Glutamatergic neuron (in vitro differentiated cells): ENCODE results near the gene ALDH4A1. TPM values are rescaled to one million over a fixed set of nuclear protein-coding genes. Genes with fewer than 3 reads are reported as not detected.

Experiments
- DNase-seq: peaks from one replicate; pipeline ENCODE4 v3.0.0; 2022
- H3K27ac Mint-ChIP-seq: one replicate; pipeline ENCODE4 v1.8.0; 2020; ENCODE audit warnings: mild to moderate bottlenecking, mixed read lengths, inconsistent platforms; ENCODE audit not compliant: unreplicated experiment
- H3K27me3 Mint-ChIP-seq: one replicate; pipeline ENCODE4 v1.8.0; 2020; ENCODE audit warnings: mild to moderate bottlenecking, moderate library complexity, mixed read lengths, inconsistent platforms; ENCODE audit not compliant: unreplicated experiment
- H3K36me3 Mint-ChIP-seq: one replicate; pipeline ENCODE4 v1.8.0; 2020; ENCODE audit warnings: mild to moderate bottlenecking, mixed read lengths, inconsistent platforms; ENCODE audit not compliant: unreplicated experiment
- H3K4me1 Mint-ChIP-seq: one replicate; pipeline ENCODE4 v1.8.0; 2020; ENCODE audit warnings: mild to moderate bottlenecking, low read depth, mixed read lengths, inconsistent platforms; ENCODE audit not compliant: unreplicated experiment
- H3K4me3 Mint-ChIP-seq: one replicate; pipeline ENCODE4 v1.8.0; 2020; ENCODE audit warnings: mild to moderate bottlenecking, mixed read lengths, inconsistent platforms; ENCODE audit not compliant: unreplicated experiment
- H3K9me3 Mint-ChIP-seq: one replicate; pipeline ENCODE4 v1.8.0; 2020; ENCODE audit warnings: mild to moderate bottlenecking, moderate library complexity, mixed read lengths, inconsistent platforms; ENCODE audit not compliant: unreplicated experiment
- long read RNA-seq: library from polyadenylated mRNA; unstranded; transcript quantifications from one replicate; pipeline ENCODE4 v2.0.0, GENCODE V29; 2020; ENCODE audit not compliant: unreplicated experiment
- total RNA-seq: library from RNA; stranded (reverse); fragmentation: NEBNext Ultra II Directional; extraction: Animal tissue kit (Norgen Biotek cat#: 25700); gene quantifications from one replicate; pipeline ENCODE4 v1.2.1, GENCODE V29; 2021; ENCODE audit not compliant: unreplicated experiment
- TF ChIP-seq, protein P1 (sequence below): fragments of 200-600 bp; sonication (generic); IDR thresholded peaks from one replicate; pipeline ENCODE4 v1.5.0; 2021; ENCODE audit not compliant: partially characterized antibody, unreplicated experiment

The ALDH4A1 gene, protein sequence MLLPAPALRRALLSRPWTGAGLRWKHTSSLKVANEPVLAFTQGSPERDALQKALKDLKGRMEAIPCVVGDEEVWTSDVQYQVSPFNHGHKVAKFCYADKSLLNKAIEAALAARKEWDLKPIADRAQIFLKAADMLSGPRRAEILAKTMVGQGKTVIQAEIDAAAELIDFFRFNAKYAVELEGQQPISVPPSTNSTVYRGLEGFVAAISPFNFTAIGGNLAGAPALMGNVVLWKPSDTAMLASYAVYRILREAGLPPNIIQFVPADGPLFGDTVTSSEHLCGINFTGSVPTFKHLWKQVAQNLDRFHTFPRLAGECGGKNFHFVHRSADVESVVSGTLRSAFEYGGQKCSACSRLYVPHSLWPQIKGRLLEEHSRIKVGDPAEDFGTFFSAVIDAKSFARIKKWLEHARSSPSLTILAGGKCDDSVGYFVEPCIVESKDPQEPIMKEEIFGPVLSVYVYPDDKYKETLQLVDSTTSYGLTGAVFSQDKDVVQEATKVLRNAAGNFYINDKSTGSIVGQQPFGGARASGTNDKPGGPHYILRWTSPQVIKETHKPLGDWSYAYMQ
- 28.9 TPM for total RNA-seq
- long read RNA-seq, partial matches to known transcripts, result 0 of 8 reads
- long read RNA-seq, other reads (novel, unspliced or antisense), result 6 of 8 reads

DNA sequence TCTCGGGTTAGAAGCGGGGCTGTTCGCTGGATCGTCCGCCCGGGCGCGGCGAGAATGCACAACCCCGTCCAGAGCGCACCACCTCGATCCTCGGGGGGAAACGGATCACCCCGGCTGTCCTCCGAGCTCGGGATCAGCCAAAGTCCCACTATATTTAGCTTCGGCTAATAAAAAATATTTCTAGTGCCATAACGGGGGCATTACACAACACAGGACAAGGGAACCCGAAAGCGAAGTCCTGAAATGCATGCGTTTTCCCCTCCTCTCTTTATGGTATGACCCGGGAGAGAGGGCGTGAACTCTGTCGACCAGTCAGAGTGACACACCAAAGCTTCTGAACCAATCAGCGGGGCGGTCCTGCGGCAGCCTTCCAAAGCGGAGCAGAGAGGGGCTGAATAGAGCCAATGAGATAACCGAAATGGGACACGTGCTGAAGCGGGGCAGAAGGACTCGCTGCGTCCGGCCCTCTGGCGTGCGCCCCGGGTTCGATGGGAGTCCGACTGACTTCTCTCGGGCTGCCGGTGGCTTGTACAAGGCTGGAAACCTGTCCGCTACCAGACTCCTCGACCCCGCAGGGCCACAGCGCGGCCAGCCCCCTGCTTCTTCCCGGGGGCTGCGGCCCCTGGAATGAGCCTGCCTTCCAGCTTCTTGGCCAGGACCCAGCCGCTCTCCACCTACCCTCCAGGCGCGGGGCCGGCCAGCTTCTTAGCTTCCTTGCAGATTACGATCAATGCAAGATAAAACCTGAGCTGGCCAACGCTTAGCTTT is at the start of gene ALDH4A1:
Gene ALDH4A1, minus strand, starts transcription at position 33 of the 768 bp plus-strand sequence. Its CDS starts 32 bp downstream, at position 1.
- TF ChIP-seq, protein P1, sequence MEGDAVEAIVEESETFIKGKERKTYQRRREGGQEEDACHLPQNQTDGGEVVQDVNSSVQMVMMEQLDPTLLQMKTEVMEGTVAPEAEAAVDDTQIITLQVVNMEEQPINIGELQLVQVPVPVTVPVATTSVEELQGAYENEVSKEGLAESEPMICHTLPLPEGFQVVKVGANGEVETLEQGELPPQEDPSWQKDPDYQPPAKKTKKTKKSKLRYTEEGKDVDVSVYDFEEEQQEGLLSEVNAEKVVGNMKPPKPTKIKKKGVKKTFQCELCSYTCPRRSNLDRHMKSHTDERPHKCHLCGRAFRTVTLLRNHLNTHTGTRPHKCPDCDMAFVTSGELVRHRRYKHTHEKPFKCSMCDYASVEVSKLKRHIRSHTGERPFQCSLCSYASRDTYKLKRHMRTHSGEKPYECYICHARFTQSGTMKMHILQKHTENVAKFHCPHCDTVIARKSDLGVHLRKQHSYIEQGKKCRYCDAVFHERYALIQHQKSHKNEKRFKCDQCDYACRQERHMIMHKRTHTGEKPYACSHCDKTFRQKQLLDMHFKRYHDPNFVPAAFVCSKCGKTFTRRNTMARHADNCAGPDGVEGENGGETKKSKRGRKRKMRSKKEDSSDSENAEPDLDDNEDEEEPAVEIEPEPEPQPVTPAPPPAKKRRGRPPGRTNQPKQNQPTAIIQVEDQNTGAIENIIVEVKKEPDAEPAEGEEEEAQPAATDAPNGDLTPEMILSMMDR, result no peak
- H3K27me3 Mint-ChIP-seq, result peaks cover 10% of the 10 kb centered on the region
- H3K27ac Mint-ChIP-seq, result peak within 1 kb of the TSS; percentile 98
- peak; percentile 92 for DNase-seq
- no peaks in the 10 kb centered on the region for H3K36me3 Mint-ChIP-seq
- peak within 1 kb of the TSS; percentile 100 for H3K4me3 Mint-ChIP-seq
- H3K4me1 Mint-ChIP-seq, result peaks cover 41% of the 10 kb centered on the region
- peaks cover 16% of the 10 kb centered on the region for H3K9me3 Mint-ChIP-seq

DNA sequence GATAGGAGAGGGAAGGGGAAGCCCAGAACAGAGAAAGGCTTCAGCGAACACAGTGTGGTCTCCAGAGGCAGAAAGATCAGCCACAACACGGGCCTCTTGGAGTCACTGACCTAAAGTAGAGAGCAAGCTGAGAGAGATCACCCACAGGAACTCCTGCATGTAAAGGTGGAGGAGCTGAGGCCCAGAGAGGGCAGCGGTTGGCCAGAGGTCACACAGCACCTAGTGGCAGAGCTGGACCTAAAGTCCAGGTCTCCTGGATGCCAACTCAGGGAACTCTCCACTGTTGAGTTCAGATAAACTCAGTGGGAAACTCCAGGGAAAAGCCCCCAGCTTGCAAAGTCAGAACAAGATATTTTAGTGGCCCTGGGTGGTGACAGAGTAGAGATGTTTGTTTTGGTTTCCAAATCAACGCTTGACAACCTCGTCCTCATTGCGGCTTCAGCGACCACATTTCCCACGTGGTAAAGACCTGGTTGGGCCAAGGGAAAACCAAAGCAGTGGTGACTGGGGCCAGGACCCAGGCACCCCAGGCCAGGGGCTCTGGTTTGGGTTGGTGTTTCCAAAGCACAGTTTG is 49.5 kb upstream of the ALDH4A1 start:
- peak overlapping the region; percentile 96 for H3K27ac Mint-ChIP-seq
- peak overlapping the region; percentile 94 for H3K4me3 Mint-ChIP-seq
- TF ChIP-seq, protein P1, result no peak
- H3K9me3 Mint-ChIP-seq, result peaks cover 10% of the 10 kb centered on the region
- H3K36me3 Mint-ChIP-seq, result no peaks in the 10 kb centered on the region
- H3K4me1 Mint-ChIP-seq, result peaks cover 56% of the 10 kb centered on the region
- peaks cover 18% of the 10 kb centered on the region for H3K27me3 Mint-ChIP-seq
- no peak for DNase-seq

DNA sequence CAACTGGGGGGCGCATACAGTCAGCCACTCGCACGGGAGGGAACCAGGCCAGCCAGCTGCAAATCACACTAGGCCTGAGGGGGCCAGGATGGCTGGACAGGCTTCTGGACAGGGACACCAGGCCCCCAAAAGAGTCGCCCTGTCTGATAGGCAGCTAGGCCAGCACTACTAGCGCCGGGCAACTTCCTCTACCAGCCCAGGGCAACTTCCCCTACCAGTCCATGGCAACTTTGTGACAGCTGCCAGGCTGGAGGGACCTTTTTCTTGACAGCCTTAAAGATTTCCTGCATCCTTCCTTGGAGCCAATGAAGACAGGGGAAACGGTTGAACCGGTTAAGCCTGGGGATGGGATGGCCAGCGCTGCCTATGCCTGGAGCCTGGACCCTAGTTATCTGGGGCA is 49.1 kb upstream of the ALDH4A1 start:
- no peak for DNase-seq
- H3K36me3 Mint-ChIP-seq, result no peaks in the 10 kb centered on the region
- peak overlapping the region; percentile 94 for H3K4me3 Mint-ChIP-seq
- peaks cover 12% of the 10 kb centered on the region for H3K9me3 Mint-ChIP-seq
- H3K4me1 Mint-ChIP-seq, result peaks cover 60% of the 10 kb centered on the region
- peaks cover 21% of the 10 kb centered on the region for H3K27me3 Mint-ChIP-seq
- H3K27ac Mint-ChIP-seq, result peak overlapping the region; percentile 96
- TF ChIP-seq, protein P1, result no peak

DNA sequence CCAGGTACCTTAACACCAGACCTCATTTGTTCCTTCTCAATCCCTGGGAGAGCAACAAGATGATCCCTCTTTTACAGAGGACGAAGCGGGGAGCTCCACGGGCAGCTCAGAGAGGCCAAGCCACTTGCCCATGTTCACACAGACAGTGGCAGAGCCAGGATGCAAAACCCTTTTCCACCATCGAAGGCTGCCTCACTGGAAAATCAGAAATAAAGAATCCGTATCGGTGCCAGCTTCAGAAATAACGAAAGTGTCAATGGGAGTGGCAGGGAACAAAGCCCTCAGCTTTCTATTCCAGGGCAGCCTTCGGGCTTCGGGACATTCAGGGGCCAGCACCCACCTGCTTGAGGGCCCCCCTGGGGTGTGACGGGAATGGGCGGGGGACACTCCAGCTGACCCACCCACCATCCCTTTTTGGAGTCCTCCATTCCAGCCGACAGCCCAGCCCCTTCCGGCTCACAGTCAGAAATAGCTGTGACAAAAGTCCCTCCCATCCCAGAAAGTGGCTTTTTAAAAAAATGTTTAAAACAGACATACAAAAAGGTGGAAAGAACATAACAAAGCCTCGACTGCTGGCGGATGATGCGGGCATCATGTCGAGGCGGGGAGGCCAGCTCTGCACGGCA is 48.2 kb upstream of the ALDH4A1 start:
- TF ChIP-seq, protein P1, result no peak
- peaks cover 65% of the 10 kb centered on the region for H3K4me1 Mint-ChIP-seq
- no peak for DNase-seq
- H3K27me3 Mint-ChIP-seq, result peaks cover 22% of the 10 kb centered on the region
- peaks cover 12% of the 10 kb centered on the region for H3K9me3 Mint-ChIP-seq
- H3K36me3 Mint-ChIP-seq, result no peaks in the 10 kb centered on the region
- H3K27ac Mint-ChIP-seq, result peak overlapping the region; percentile 96
- H3K4me3 Mint-ChIP-seq, result peak overlapping the region; percentile 94
